HepG2 (cell line): ENCODE data around the gene ARL5A. TPM values are rescaled to one million over a fixed set of nuclear protein-coding genes. Genes with fewer than 3 reads are reported as not detected.
A peak's percentile ranks its signal among the peaks of the same experiment; 100 is the strongest.

Experiments used
- CEBPB ChIP-seq: IDR thresholded peaks from 2 replicates; pipeline ENCODE4 v1.6.1; 2011; ENCODE audit warnings: low read depth, low read length, improper control_type of control experiment, borderline replicate concordance
- HOXA7 ChIP-seq: sonication (generic); formaldehyde crosslinking; IDR thresholded peaks from 2 replicates; pipeline ENCODE4 v1.8.1; 2022; ENCODE audit warnings: mild to moderate bottlenecking, missing genetic modification reagents, moderate library complexity
- KLF6 ChIP-seq: IDR thresholded peaks from 2 replicates; pipeline ENCODE4 v1.8.0; 2016; ENCODE audit warnings: missing biosample characterization, missing genetic modification reagents
- MYC ChIP-seq: sonication (generic); formaldehyde crosslinking; IDR thresholded peaks from 2 replicates; pipeline ENCODE4 v1.9.0; 2021; ENCODE audit warnings: missing genetic modification reagents, borderline replicate concordance
- NFE2L2 ChIP-seq: fragments of 150-350 bp; IDR thresholded peaks from 2 replicates; pipeline ENCODE4 v1.6.1; 2014; ENCODE audit warnings: low read length
- NFIB ChIP-seq: sonication (generic); formaldehyde crosslinking; IDR thresholded peaks from 2 replicates; pipeline ENCODE4 v1.9.0; 2021; ENCODE audit warnings: missing genetic modification reagents, mild to moderate bottlenecking, borderline replicate concordance
- RAD21 ChIP-seq: fragments of 450-650 bp; formaldehyde crosslinking; IDR thresholded peaks from 2 replicates; pipeline ENCODE4 v1.5.0; 2020; ENCODE audit warnings: mild to moderate bottlenecking
- REPIN1 ChIP-seq: sonication (generic); formaldehyde crosslinking; IDR thresholded peaks from 2 replicates; pipeline ENCODE4 v1.8.0; 2022; ENCODE audit warnings: missing genetic modification reagents, low read depth, mild to moderate bottlenecking, borderline replicate concordance
- ZBTB38 ChIP-seq: sonication (generic); formaldehyde crosslinking; IDR thresholded peaks from 2 replicates; pipeline ENCODE4 v1.5.1; 2020; ENCODE audit warnings: mild to moderate bottlenecking, missing genetic modification reagents
- ZBTB7A ChIP-seq: sonication (generic); formaldehyde crosslinking; IDR thresholded peaks from 2 replicates; pipeline ENCODE4 v1.8.0; 2022; ENCODE audit warnings: mild to moderate bottlenecking, missing genetic modification reagents
- ZMYM3 ChIP-seq: sonication (generic); formaldehyde crosslinking; IDR thresholded peaks from 2 replicates; pipeline ENCODE4 v1.5.1; 2020; ENCODE audit warnings: mild to moderate bottlenecking, missing genetic modification reagents
- ZNF20 ChIP-seq: sonication (generic); formaldehyde crosslinking; IDR thresholded peaks from 2 replicates; pipeline ENCODE4 v1.4.0; 2020; ENCODE audit warnings: mild to moderate bottlenecking, moderate library complexity, missing genetic modification reagents
- ZNF256 ChIP-seq: sonication (generic); formaldehyde crosslinking; conservative IDR thresholded peaks from 2 replicates; pipeline ENCODE4 v1.4.0; 2020; ENCODE audit warnings: missing genetic modification reagents
- ZNF572 ChIP-seq: sonication (generic); formaldehyde crosslinking; IDR thresholded peaks from 2 replicates; pipeline ENCODE4 v1.5.1; 2020; ENCODE audit warnings: mild to moderate bottlenecking, missing genetic modification reagents
- ZNF749 ChIP-seq: sonication (generic); formaldehyde crosslinking; IDR thresholded peaks from 2 replicates; pipeline ENCODE4 v1.8.0; 2022; ENCODE audit warnings: mild to moderate bottlenecking, missing genetic modification reagents, moderate library complexity, borderline replicate concordance
- ZNF772 ChIP-seq: sonication (generic); formaldehyde crosslinking; IDR thresholded peaks from 2 replicates; pipeline ENCODE4 v1.5.0; 2020; ENCODE audit warnings: mild to moderate bottlenecking, missing genetic modification reagents
- ZNF850 ChIP-seq: sonication (generic); formaldehyde crosslinking; conservative IDR thresholded peaks from 2 replicates; pipeline ENCODE4 v1.9.0; 2021; ENCODE audit warnings: mild to moderate bottlenecking, missing genetic modification reagents
- polyA plus RNA-seq, 8 experiments: library from polyadenylated mRNA; depleted of rRNA in 3 of 8; stranded (reverse) in 7 of 8; unstranded in 1 of 8; fragments of >200 nt; fragmentation: Illumina TruSeq in 4 of 8; extraction: Trizol in 4 of 8; gene quantifications; 2 replicates each; pipeline versions ENCODE4 v1.2.1 to v1.2.3, GENCODE V29; 2011 to 2016; ENCODE audit warnings: low read depth in 4 of 8, missing spikeins in 1 of 8, mixed read lengths in 1 of 8; ENCODE audit not compliant: insufficient read depth in 1 of 8
- total RNA-seq, 5 experiments: library from RNA; depleted of rRNA; stranded (reverse); fragments of >200 nt; fragmentation: Illumina TruSeq; extraction: Trizol; gene quantifications; 2 replicates each; pipeline ENCODE4 v1.2.3, GENCODE V29; 2016; ENCODE audit warnings: low read depth in 1 of 5
- TF ChIP-seq, protein P1 (sequence below), 2 experiments: sonication (generic) in 1 of 2; formaldehyde crosslinking in 1 of 2; IDR thresholded peaks; 2 replicates each; pipeline versions ENCODE4 v1.4.0 to v1.6.1; 2016 to 2020; ENCODE audit warnings: borderline replicate concordance in 1 of 2, low read depth in 1 of 2, mild to moderate bottlenecking in 1 of 2, missing genetic modification reagents in 1 of 2
- TF ChIP-seq, protein P2 (sequence below): IDR thresholded peaks from 2 replicates; pipeline ENCODE4 v1.6.1; 2016; ENCODE audit warnings: missing compliant biosample characterization, missing genetic modification reagents, borderline replicate concordance
- TF ChIP-seq, protein P3 (sequence below): sonication (generic); formaldehyde crosslinking; IDR thresholded peaks from 2 replicates; pipeline ENCODE4 v1.5.0; 2020; ENCODE audit warnings: mild to moderate bottlenecking, missing genetic modification reagents

ARL5A gene
- total and polyA plus RNA-seq, 2 of the 13 experiments (the other 11 are each of a cell fraction or from before 2014, with no cell fraction given): 47.5 to 149 TPM

DNA sequence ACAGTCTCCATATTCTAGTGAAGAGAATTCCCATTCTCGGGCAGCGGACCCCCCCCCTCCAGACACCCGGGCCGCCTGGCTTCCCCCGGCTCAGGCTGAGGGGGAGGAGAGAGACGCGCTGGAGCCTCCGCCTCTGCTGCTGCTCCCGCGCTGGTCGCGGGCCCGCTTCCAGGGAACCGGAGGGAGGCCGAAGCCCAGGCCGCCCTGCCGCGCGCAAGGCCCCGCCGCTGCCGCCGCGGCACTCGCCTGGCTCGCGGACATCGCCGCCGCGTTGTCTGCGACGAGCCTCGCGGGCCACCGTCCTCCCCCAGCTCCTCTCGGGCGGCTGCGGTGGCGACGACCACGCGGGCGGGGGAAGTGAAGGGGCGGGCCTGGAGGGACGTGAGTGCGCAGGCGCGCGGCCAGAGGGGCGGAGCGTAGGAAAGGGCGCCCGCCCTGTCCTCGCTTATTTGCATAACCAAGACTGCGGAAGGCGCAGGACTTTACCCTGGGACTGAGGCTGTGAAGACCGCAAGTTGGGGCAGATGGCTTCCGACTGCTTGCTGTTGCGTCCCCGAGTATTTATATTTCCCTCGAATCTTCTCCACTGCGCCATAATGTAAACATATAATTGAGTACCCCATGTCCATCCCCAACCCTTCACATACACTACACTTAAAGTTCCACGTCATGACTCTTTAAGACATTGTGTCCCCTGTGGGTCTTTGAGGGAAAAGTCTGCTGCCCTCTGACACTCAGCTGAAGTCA, at the start of gene ARL5A (continued):
- TF ChIP-seq ZNF572 (CRISPR knock-in tag) (no peak), ZBTB38 (CRISPR knock-in tag) (peak; percentile 92), ZNF772 (CRISPR knock-in tag) (peak; percentile 93; the same call in 1 of the 2 replicates), KLF6 (CRISPR knock-in tag) (peak; percentile 77; the same call in 1 of the 2 replicates), CEBPB (0 out of 2 replicates have a peak, but pooled peaks have one; percentile 2), ZNF850 (CRISPR knock-in tag) (no peak), HOXA7 (CRISPR knock-in tag) (no peak), ZMYM3 (no peak), ZNF256 (CRISPR knock-in tag) (peak; percentile 50; the same call in 1 of the 2 replicates), NFE2L2 (no peak), ZNF749 (peak; percentile 90), REPIN1 (CRISPR knock-in tag) (no peak), ZNF20 (CRISPR knock-in tag) (no peak), RAD21 (peak; percentile 76), MYC (CRISPR knock-in tag) (peak; percentile 97), NFIB (CRISPR knock-in tag) (no peak), ZBTB7A (CRISPR knock-in tag) (peak; percentile 72; the same call in 1 of the 2 replicates)
- TF ChIP-seq, protein P1, sequence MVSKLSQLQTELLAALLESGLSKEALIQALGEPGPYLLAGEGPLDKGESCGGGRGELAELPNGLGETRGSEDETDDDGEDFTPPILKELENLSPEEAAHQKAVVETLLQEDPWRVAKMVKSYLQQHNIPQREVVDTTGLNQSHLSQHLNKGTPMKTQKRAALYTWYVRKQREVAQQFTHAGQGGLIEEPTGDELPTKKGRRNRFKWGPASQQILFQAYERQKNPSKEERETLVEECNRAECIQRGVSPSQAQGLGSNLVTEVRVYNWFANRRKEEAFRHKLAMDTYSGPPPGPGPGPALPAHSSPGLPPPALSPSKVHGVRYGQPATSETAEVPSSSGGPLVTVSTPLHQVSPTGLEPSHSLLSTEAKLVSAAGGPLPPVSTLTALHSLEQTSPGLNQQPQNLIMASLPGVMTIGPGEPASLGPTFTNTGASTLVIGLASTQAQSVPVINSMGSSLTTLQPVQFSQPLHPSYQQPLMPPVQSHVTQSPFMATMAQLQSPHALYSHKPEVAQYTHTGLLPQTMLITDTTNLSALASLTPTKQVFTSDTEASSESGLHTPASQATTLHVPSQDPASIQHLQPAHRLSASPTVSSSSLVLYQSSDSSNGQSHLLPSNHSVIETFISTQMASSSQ (IDR thresholded peaks at IDR 0.05; ENCODE audit: low read depth): no peak
- TF ChIP-seq, protein P1 (CRISPR knock-in tag; IDR thresholded peaks at IDR 0.05; ENCODE audit: borderline replicate concordance): peak; percentile 51; the same call in 1 of the 2 replicates
- TF ChIP-seq, protein P2, sequence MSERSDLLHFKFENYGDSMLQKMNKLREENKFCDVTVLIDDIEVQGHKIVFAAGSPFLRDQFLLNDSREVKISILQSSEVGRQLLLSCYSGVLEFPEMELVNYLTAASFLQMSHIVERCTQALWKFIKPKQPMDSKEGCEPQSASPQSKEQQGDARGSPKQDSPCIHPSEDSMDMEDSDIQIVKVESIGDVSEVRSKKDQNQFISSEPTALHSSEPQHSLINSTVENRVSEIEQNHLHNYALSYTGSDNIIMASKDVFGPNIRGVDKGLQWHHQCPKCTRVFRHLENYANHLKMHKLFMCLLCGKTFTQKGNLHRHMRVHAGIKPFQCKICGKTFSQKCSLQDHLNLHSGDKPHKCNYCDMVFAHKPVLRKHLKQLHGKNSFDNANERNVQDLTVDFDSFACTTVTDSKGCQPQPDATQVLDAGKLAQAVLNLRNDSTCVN: peak; percentile 22; the same call in 1 of the 2 replicates
- TF ChIP-seq, protein P3, sequence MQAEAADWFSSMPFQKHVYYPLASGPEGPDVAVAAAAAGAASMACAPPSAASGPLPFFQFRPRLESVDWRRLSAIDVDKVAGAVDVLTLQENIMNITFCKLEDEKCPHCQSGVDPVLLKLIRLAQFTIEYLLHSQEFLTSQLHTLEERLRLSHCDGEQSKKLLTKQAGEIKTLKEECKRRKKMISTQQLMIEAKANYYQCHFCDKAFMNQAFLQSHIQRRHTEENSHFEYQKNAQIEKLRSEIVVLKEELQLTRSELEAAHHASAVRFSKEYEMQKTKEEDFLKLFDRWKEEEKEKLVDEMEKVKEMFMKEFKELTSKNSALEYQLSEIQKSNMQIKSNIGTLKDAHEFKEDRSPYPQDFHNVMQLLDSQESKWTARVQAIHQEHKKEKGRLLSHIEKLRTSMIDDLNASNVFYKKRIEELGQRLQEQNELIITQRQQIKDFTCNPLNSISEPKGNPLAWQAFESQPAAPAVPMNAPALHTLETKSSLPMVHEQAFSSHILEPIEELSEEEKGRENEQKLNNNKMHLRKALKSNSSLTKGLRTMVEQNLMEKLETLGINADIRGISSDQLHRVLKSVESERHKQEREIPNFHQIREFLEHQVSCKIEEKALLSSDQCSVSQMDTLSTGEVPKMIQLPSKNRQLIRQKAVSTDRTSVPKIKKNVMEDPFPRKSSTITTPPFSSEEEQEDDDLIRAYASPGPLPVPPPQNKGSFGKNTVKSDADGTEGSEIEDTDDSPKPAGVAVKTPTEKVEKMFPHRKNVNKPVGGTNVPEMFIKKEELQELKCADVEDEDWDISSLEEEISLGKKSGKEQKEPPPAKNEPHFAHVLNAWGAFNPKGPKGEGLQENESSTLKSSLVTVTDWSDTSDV (CRISPR knock-in tag): 0 out of 2 replicates have a peak, but pooled peaks have one; percentile 10
